ENCODE measurements around the gene GUK1. TPM values are rescaled to one million over a fixed set of nuclear protein-coding genes. Genes with fewer than 3 reads are reported as not detected.

The GUK1 gene
- polyA plus RNA-seq, 1 donor from 2014 or later, result 502 TPM

DNA sequence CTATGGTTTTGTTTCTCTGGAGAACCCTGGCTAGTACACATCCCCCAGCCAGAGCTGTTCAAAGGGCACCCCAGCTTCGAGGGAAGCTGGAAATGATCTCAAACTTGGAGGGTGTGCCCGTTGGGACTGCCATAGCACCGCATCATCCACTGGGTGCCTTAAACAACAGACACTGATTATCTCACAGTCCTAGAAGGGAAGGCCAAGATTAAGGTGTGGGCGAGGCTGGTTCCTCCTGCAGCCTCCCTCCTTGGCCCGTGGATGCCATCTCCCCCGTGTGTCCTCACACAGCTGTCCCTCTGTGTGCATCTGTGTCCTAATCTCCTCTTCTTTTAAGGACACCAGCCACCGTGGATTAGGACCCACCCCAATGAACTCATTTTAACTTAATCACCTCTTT is 21.3 kb downstream of the GUK1 start:
- no peaks in the 10 kb centered on the region for H3K9me3 ChIP-seq (ENCODE audit: low read length)
- no peak overlapping the region for H2AFZ ChIP-seq (ENCODE audit: low read depth, low read length)
- no peaks in the 10 kb centered on the region for H3F3A ChIP-seq (ENCODE audit: insufficient read depth, low read length, poor library complexity, severe bottlenecking)
- H3K36me3 ChIP-seq (ENCODE audit: insufficient read depth, low read length), result no peaks in the 10 kb centered on the region
- H3K27ac ChIP-seq (ENCODE audit: low read length), result no peak overlapping the region
- H3K9me2 ChIP-seq (ENCODE audit: insufficient read depth, low read length), result no peaks in the 10 kb centered on the region
- TF ChIP-seq, protein P1, sequence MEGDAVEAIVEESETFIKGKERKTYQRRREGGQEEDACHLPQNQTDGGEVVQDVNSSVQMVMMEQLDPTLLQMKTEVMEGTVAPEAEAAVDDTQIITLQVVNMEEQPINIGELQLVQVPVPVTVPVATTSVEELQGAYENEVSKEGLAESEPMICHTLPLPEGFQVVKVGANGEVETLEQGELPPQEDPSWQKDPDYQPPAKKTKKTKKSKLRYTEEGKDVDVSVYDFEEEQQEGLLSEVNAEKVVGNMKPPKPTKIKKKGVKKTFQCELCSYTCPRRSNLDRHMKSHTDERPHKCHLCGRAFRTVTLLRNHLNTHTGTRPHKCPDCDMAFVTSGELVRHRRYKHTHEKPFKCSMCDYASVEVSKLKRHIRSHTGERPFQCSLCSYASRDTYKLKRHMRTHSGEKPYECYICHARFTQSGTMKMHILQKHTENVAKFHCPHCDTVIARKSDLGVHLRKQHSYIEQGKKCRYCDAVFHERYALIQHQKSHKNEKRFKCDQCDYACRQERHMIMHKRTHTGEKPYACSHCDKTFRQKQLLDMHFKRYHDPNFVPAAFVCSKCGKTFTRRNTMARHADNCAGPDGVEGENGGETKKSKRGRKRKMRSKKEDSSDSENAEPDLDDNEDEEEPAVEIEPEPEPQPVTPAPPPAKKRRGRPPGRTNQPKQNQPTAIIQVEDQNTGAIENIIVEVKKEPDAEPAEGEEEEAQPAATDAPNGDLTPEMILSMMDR (IDR thresholded peaks at IDR 0.05; ENCODE audit: poor library complexity, severe bottlenecking), result no peak
- TF ChIP-seq EP300 (conservative IDR thresholded peaks at IDR 0.05; ENCODE audit: poor library complexity, severe bottlenecking) (no peak), EZH2 (IDR thresholded peaks at IDR 0.05; ENCODE audit: borderline replicate concordance, insufficient read depth, low read length, poor library complexity, severe bottlenecking) (no peak), POLR2AphosphoS5 (IDR thresholded peaks at IDR 0.05) (no peak), SMC3 (conservative IDR thresholded peaks at IDR 0.05; ENCODE audit: poor library complexity) (no peak), RAD21 (conservative IDR thresholded peaks at IDR 0.05) (no peak), MXI1 (conservative IDR thresholded peaks at IDR 0.05; ENCODE audit: poor library complexity, severe bottlenecking) (no peak), TAF1 (IDR thresholded peaks at IDR 0.05; ENCODE audit: low read depth) (no peak)
- TF ChIP-seq, protein P2, sequence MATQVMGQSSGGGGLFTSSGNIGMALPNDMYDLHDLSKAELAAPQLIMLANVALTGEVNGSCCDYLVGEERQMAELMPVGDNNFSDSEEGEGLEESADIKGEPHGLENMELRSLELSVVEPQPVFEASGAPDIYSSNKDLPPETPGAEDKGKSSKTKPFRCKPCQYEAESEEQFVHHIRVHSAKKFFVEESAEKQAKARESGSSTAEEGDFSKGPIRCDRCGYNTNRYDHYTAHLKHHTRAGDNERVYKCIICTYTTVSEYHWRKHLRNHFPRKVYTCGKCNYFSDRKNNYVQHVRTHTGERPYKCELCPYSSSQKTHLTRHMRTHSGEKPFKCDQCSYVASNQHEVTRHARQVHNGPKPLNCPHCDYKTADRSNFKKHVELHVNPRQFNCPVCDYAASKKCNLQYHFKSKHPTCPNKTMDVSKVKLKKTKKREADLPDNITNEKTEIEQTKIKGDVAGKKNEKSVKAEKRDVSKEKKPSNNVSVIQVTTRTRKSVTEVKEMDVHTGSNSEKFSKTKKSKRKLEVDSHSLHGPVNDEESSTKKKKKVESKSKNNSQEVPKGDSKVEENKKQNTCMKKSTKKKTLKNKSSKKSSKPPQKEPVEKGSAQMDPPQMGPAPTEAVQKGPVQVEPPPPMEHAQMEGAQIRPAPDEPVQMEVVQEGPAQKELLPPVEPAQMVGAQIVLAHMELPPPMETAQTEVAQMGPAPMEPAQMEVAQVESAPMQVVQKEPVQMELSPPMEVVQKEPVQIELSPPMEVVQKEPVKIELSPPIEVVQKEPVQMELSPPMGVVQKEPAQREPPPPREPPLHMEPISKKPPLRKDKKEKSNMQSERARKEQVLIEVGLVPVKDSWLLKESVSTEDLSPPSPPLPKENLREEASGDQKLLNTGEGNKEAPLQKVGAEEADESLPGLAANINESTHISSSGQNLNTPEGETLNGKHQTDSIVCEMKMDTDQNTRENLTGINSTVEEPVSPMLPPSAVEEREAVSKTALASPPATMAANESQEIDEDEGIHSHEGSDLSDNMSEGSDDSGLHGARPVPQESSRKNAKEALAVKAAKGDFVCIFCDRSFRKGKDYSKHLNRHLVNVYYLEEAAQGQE (IDR thresholded peaks at IDR 0.05; ENCODE audit: borderline replicate concordance), result no peak
- no peak overlapping the region for H3K4me2 ChIP-seq (ENCODE audit: low read length)
- H3K27me3 ChIP-seq (ENCODE audit: insufficient read depth, low read depth, low read length), result no peaks in the 10 kb centered on the region
- no peak overlapping the region for H3K4me3 ChIP-seq (ENCODE audit: low read length)
- H3K79me2 ChIP-seq (replicated peaks; ENCODE audit: insufficient read depth, low read length), result peaks cover 2% of the 10 kb centered on the region
- H3K9ac ChIP-seq (ENCODE audit: low read length), result no peak overlapping the region
- no peaks in the 10 kb centered on the region for H4K20me1 ChIP-seq (ENCODE audit: insufficient read depth)

DNA sequence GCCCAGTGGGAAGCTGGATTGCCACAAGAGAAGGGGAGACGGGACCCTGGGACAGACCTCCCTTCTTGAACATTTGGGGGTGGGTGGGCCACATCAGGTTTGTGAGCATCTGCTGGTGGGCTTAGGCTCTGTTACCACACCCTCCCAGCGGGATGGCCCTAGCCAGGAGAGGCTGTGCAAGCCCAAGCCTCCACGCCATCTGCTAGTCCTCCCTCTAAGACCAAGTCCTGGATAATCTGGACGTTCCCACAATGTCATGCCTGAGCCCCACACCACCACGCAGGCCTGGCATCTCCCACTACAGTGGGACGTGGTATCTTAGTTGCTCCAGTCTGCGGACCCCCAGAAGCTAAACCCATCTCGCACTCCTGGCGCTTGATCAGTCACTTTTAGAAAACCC is 21.8 kb downstream of the GUK1 start:
- no peak for TF ChIP-seq MXI1 (conservative IDR thresholded peaks at IDR 0.05; ENCODE audit: poor library complexity, severe bottlenecking)
- TF ChIP-seq RAD21 (conservative IDR thresholded peaks at IDR 0.05), result no peak
- TF ChIP-seq, protein P2 (IDR thresholded peaks at IDR 0.05; ENCODE audit: borderline replicate concordance), result no peak
- no peak for TF ChIP-seq POLR2AphosphoS5 (IDR thresholded peaks at IDR 0.05)
- H3K4me3 ChIP-seq (ENCODE audit: low read length), result no peak overlapping the region
- no peak overlapping the region for H2AFZ ChIP-seq (ENCODE audit: low read depth, low read length)
- H3K27ac ChIP-seq (ENCODE audit: low read length), result no peak overlapping the region
- no peaks in the 10 kb centered on the region for H3K9me3 ChIP-seq (ENCODE audit: low read length)
- H3F3A ChIP-seq (ENCODE audit: insufficient read depth, low read length, poor library complexity, severe bottlenecking), result no peaks in the 10 kb centered on the region
- H3K9me2 ChIP-seq (ENCODE audit: insufficient read depth, low read length), result no peaks in the 10 kb centered on the region
- no peaks in the 10 kb centered on the region for H3K27me3 ChIP-seq (ENCODE audit: insufficient read depth, low read depth, low read length)
- H3K4me2 ChIP-seq (ENCODE audit: low read length), result no peak overlapping the region
- peaks cover 7% of the 10 kb centered on the region for H3K79me2 ChIP-seq (replicated peaks; ENCODE audit: insufficient read depth, low read length)
- H4K20me1 ChIP-seq (ENCODE audit: insufficient read depth), result no peaks in the 10 kb centered on the region
- H3K36me3 ChIP-seq (ENCODE audit: insufficient read depth, low read length), result no peaks in the 10 kb centered on the region
- H3K9ac ChIP-seq (ENCODE audit: low read length), result no peak overlapping the region
